ENCODE measurements around the gene TFAP2A.

Gene TFAP2A

GRCh38 chr6:10400330-10400729 lies 14.5 kb downstream of the TFAP2A start:
- POLR2A ChIA-PET = interaction anchor here (1.6 kb wide), 1 partner anchor 15 kb away, joined by 7 read pairs; the partner anchor contains the start of gene TFAP2A
- CTCF ChIA-PET = no interaction called here
- no peak for DNase-seq (ENCODE audit: extremely low spot score)
- TF ChIP-seq TARDBP (IDR thresholded peaks at IDR 0.05) (no peak), HDGF (IDR thresholded peaks at IDR 0.05; ENCODE audit: borderline replicate concordance) (no peak)

GRCh38 chr6:10399451-10399850 lies 15.4 kb downstream of the TFAP2A start:
- ChIA-PET CTCF (no interaction called here), POLR2A (no interaction called here)
- DNase-seq (ENCODE audit: extremely low spot score) = no peak
- TF ChIP-seq FOXM1 (IDR thresholded peaks at IDR 0.05; ENCODE audit: borderline replicate concordance) = no peak
- no peak for TF ChIP-seq PKNOX1 (IDR thresholded peaks at IDR 0.05)
- no peak for TF ChIP-seq CTBP1 (IDR thresholded peaks at IDR 0.05; ENCODE audit: borderline replicate concordance)
- TF ChIP-seq FOXK2 (IDR thresholded peaks at IDR 0.05) = no peak
- no peak for TF ChIP-seq NFRKB (IDR thresholded peaks at IDR 0.05)

- DNase-seq (ENCODE audit: extremely low spot score) = no peak
- TF ChIP-seq SP1 (IDR thresholded peaks at IDR 0.05) = no peak
- CTCF ChIA-PET = no interaction called here
- POLR2A ChIA-PET = no interaction called here
Measured at GRCh38 chr6:10398446-10399218, 16.2 kb downstream of the TFAP2A start.

GRCh38 chr6:10397756-10398445 lies 17.0 kb downstream of the TFAP2A start:
- POLR2A ChIA-PET = no interaction called here
- TF ChIP-seq SP1 (IDR thresholded peaks at IDR 0.05) = no peak
- no peak for TF ChIP-seq L3MBTL2 (conservative IDR thresholded peaks at IDR 0.05)
- no peak for TF ChIP-seq FOXK2 (IDR thresholded peaks at IDR 0.05)
- CTCF ChIA-PET = no interaction called here
- no peak for DNase-seq (ENCODE audit: extremely low spot score)

- CTCF ChIA-PET = no interaction called here
- TF ChIP-seq BHLHE40 (IDR thresholded peaks at IDR 0.05; ENCODE audit: borderline replicate concordance) (no peak), PKNOX1 (IDR thresholded peaks at IDR 0.05) (no peak), TARDBP (IDR thresholded peaks at IDR 0.05) (no peak)
- no peak for DNase-seq (ENCODE audit: extremely low spot score)
- POLR2A ChIA-PET = interaction anchor here (1.5 kb wide), 1 partner anchor 86 kb away, joined by 3 read pairs; no protein-coding TSS in a partner anchor
Measured at GRCh38 chr6:10396785-10397184, 18.1 kb downstream of the TFAP2A start.

- DNase-seq (ENCODE audit: extremely low spot score) = no peak
- TF ChIP-seq SP1 (IDR thresholded peaks at IDR 0.05) (no peak), PKNOX1 (IDR thresholded peaks at IDR 0.05) (no peak), L3MBTL2 (conservative IDR thresholded peaks at IDR 0.05) (no peak), LEF1 (IDR thresholded peaks at IDR 0.05; ENCODE audit: borderline replicate concordance) (no peak), ZNF384 (IDR thresholded peaks at IDR 0.05) (no peak), FOXA1 (IDR thresholded peaks at IDR 0.05) (no peak), CTBP1 (IDR thresholded peaks at IDR 0.05; ENCODE audit: borderline replicate concordance) (no peak), HDGF (IDR thresholded peaks at IDR 0.05; ENCODE audit: borderline replicate concordance) (no peak), ELF4 (IDR thresholded peaks at IDR 0.05) (no peak), BHLHE40 (IDR thresholded peaks at IDR 0.05; ENCODE audit: borderline replicate concordance) (no peak), TARDBP (IDR thresholded peaks at IDR 0.05) (no peak), ARNT (IDR thresholded peaks at IDR 0.05) (no peak), NFRKB (IDR thresholded peaks at IDR 0.05) (no peak)
- CTCF ChIA-PET = no interaction called here
- POLR2A ChIA-PET = interaction anchor here (0.6 to 1.5 kb wide), 2 partner anchors 53 to 85 kb away, joined by 3 read pairs; no protein-coding TSS in a partner anchor
Measured at GRCh38 chr6:10395704-10396546, 18.9 kb downstream of the TFAP2A start.

- no peak for TF ChIP-seq FOXM1 (IDR thresholded peaks at IDR 0.05; ENCODE audit: borderline replicate concordance)
- ChIA-PET CTCF (no interaction called here), POLR2A (interaction anchor here (1.5 kb wide), 1 partner anchor 84 kb away, joined by 3 read pairs; no protein-coding TSS in a partner anchor)
- no peak for DNase-seq (ENCODE audit: extremely low spot score)
Measured at GRCh38 chr6:10395171-10395703, 19.6 kb downstream of the TFAP2A start.
